Activated T-cell treated with anti-CD3 and anti-CD28 coated beads, Interleukin-2, amount 50 U/mL, for 72 hours (primary cell): Measurements from ENCODE around the gene SLC26A11. TPM values are rescaled to one million over a fixed set of nuclear protein-coding genes. Genes with fewer than 3 reads are reported as not detected.

Experiments
- ATAC-seq, 2 donors: fragments of 150-1000 bp; cut with Tn5 transposase; replicated peaks in 1 of 2; 2 replicates each; pipeline ENCODE4 v1.10.0; 2021; ENCODE audit warnings: moderate library complexity in 2 of 2, mild to moderate bottlenecking in 1 of 2
- DNase-seq, 2 donors: peaks; one replicate each; pipeline ENCODE4 v3.0.0; 2021 to 2022; ENCODE audit warnings: mixed read lengths in 1 of 2
- H3K27ac Mint-ChIP-seq: one replicate; pipeline ENCODE4 v1.8.0; 2022; ENCODE audit warnings: mild to moderate bottlenecking, moderate library complexity, mixed read lengths
- H3K27me3 Mint-ChIP-seq: one replicate; pipeline ENCODE4 v1.8.0; 2022; ENCODE audit warnings: low read depth, mixed read lengths
- H3K36me3 Mint-ChIP-seq, 2 donors: one replicate each; pipeline ENCODE4 v1.8.0; 2022; ENCODE audit warnings: mixed read lengths in 2 of 2, mild to moderate bottlenecking in 1 of 2; ENCODE audit not compliant: insufficient read depth in 2 of 2
- H3K4me1 Mint-ChIP-seq: one replicate; pipeline ENCODE4 v1.8.0; 2022; ENCODE audit warnings: low read depth, mixed read lengths
- H3K4me3 Mint-ChIP-seq, 2 donors: one replicate each; pipeline ENCODE4 v1.8.0; 2022; ENCODE audit warnings: mild to moderate bottlenecking in 2 of 2, mixed read lengths in 2 of 2, moderate library complexity in 2 of 2
- H3K9me3 Mint-ChIP-seq, 2 donors: one replicate each; pipeline ENCODE4 v1.8.0; 2022; ENCODE audit warnings: mixed read lengths in 2 of 2
- total RNA-seq, 2 donors: library from RNA; stranded (reverse); gene quantifications; one replicate each; pipeline ENCODE4 v1.2.3, GENCODE V29; 2022

SLC26A11 gene
- total RNA-seq, 2 donors from 2014 or later, result 25.9 to 28.8 TPM

GRCh38 chr17:80203471-80203963 is 16.7 kb upstream of the SLC26A11 start:
- DNase-seq (no peak), ATAC-seq (peak in 1 of 2 donors; percentile 14)
- H3K27me3 Mint-ChIP-seq, result no peaks in the 10 kb centered on the region
- H3K27ac Mint-ChIP-seq, result no peak overlapping the region
- H3K4me1 Mint-ChIP-seq, result no peaks in the 10 kb centered on the region
- H3K4me3 Mint-ChIP-seq, result no peak overlapping the region
- no peaks in the 10 kb centered on the region for H3K36me3 Mint-ChIP-seq
- no peaks in the 10 kb centered on the region for H3K9me3 Mint-ChIP-seq

GRCh38 chr17:80204626-80205468 is 15.4 kb upstream of the SLC26A11 start:
- Mint-ChIP-seq H3K36me3 (no peaks in the 10 kb centered on the region), H3K4me3 (no peak overlapping the region), H3K4me1 (no peaks in the 10 kb centered on the region), H3K27me3 (no peaks in the 10 kb centered on the region), H3K27ac (no peak overlapping the region), H3K9me3 (no peaks in the 10 kb centered on the region)
- DNase-seq (no peak), ATAC-seq (no peak)

GRCh38 chr17:80205811-80206210 is 14.4 kb upstream of the SLC26A11 start:
- no peaks in the 10 kb centered on the region for H3K9me3 Mint-ChIP-seq
- no peaks in the 10 kb centered on the region for H3K4me1 Mint-ChIP-seq
- ATAC-seq, result no peak
- no peaks in the 10 kb centered on the region for H3K27me3 Mint-ChIP-seq
- no peak for DNase-seq
- H3K27ac Mint-ChIP-seq, result no peak overlapping the region
- peaks cover 0 to 1% of the 10 kb centered on the region in 2 donors for H3K36me3 Mint-ChIP-seq
- H3K4me3 Mint-ChIP-seq, result no peak overlapping the region

GRCh38 chr17:80208050-80208449 is 12.2 kb upstream of the SLC26A11 start:
- no peak overlapping the region for H3K27ac Mint-ChIP-seq
- H3K36me3 Mint-ChIP-seq, result peaks cover 0 to 2% of the 10 kb centered on the region in 2 donors
- H3K27me3 Mint-ChIP-seq, result no peaks in the 10 kb centered on the region
- no peak overlapping the region for H3K4me3 Mint-ChIP-seq
- no peaks in the 10 kb centered on the region for H3K9me3 Mint-ChIP-seq
- H3K4me1 Mint-ChIP-seq, result no peaks in the 10 kb centered on the region
- no peak for ATAC-seq
- DNase-seq, result no peak

- no peak for ATAC-seq
- H3K4me3 Mint-ChIP-seq, result no peak overlapping the region
- peaks cover 0 to 3% of the 10 kb centered on the region in 2 donors for H3K36me3 Mint-ChIP-seq
- H3K27me3 Mint-ChIP-seq, result no peaks in the 10 kb centered on the region
- no peak for DNase-seq
- no peaks in the 10 kb centered on the region for H3K9me3 Mint-ChIP-seq
- no peaks in the 10 kb centered on the region for H3K4me1 Mint-ChIP-seq
- H3K27ac Mint-ChIP-seq, result no peak overlapping the region
Observed at GRCh38 chr17:80209765-80210164, 10.5 kb upstream of the SLC26A11 start.

- no peaks in the 10 kb centered on the region for H3K27me3 Mint-ChIP-seq
- DNase-seq, result no peak
- peaks cover 0 to 6% of the 10 kb centered on the region in 2 donors for H3K36me3 Mint-ChIP-seq
- no peak for ATAC-seq
- no peaks in the 10 kb centered on the region for H3K4me1 Mint-ChIP-seq
- H3K4me3 Mint-ChIP-seq, result no peak overlapping the region
- H3K27ac Mint-ChIP-seq, result no peak overlapping the region
- no peaks in the 10 kb centered on the region for H3K9me3 Mint-ChIP-seq
Observed at GRCh38 chr17:80210348-80211108, 9.7 kb upstream of the SLC26A11 start.

- H3K4me3 Mint-ChIP-seq, result no peak overlapping the region
- no peak for DNase-seq
- ATAC-seq, result no peak
- H3K4me1 Mint-ChIP-seq, result peaks cover under 1% of the 10 kb centered on the region
- H3K36me3 Mint-ChIP-seq, result peaks cover 8 to 17% of the 10 kb centered on the region in 2 donors
- no peaks in the 10 kb centered on the region for H3K9me3 Mint-ChIP-seq
- no peaks in the 10 kb centered on the region for H3K27me3 Mint-ChIP-seq
- no peak overlapping the region for H3K27ac Mint-ChIP-seq
Observed at GRCh38 chr17:80212109-80212508, 8.1 kb upstream of the SLC26A11 start.

GRCh38 chr17:80212511-80212910 is 7.7 kb upstream of the SLC26A11 start:
- no peak overlapping the region for H3K27ac Mint-ChIP-seq
- H3K4me1 Mint-ChIP-seq, result peaks cover 5% of the 10 kb centered on the region
- no peaks in the 10 kb centered on the region for H3K27me3 Mint-ChIP-seq
- DNase-seq (no peak), ATAC-seq (no peak)
- no peak overlapping the region for H3K4me3 Mint-ChIP-seq
- H3K36me3 Mint-ChIP-seq, result peaks cover 10 to 21% of the 10 kb centered on the region in 2 donors
- H3K9me3 Mint-ChIP-seq, result no peaks in the 10 kb centered on the region

- H3K36me3 Mint-ChIP-seq, result peaks cover 11 to 23% of the 10 kb centered on the region in 2 donors
- H3K4me3 Mint-ChIP-seq, result no peak overlapping the region
- H3K9me3 Mint-ChIP-seq, result no peaks in the 10 kb centered on the region
- no peaks in the 10 kb centered on the region for H3K27me3 Mint-ChIP-seq
- peaks cover 11% of the 10 kb centered on the region for H3K4me1 Mint-ChIP-seq
- H3K27ac Mint-ChIP-seq, result no peak overlapping the region
- DNase-seq (no peak), ATAC-seq (no peak)
Observed at GRCh38 chr17:80212962-80213642, 7.1 kb upstream of the SLC26A11 start.

- Mint-ChIP-seq H3K27me3 (no peaks in the 10 kb centered on the region), H3K4me3 (no peak overlapping the region), H3K9me3 (no peaks in the 10 kb centered on the region), H3K36me3 (peaks cover 11 to 23% of the 10 kb centered on the region in 2 donors), H3K27ac (no peak overlapping the region), H3K4me1 (peaks cover 14% of the 10 kb centered on the region)
- no peak for DNase-seq
- ATAC-seq, result no peak
Observed at GRCh38 chr17:80213643-80213975, 6.6 kb upstream of the SLC26A11 start.

- no peak for ATAC-seq
- no peak for DNase-seq
- peaks cover 20% of the 10 kb centered on the region for H3K4me1 Mint-ChIP-seq
- H3K36me3 Mint-ChIP-seq, result peaks cover 11 to 27% of the 10 kb centered on the region in 2 donors
- H3K9me3 Mint-ChIP-seq, result no peaks in the 10 kb centered on the region
- no peaks in the 10 kb centered on the region for H3K27me3 Mint-ChIP-seq
- H3K4me3 Mint-ChIP-seq, result no peak overlapping the region
- H3K27ac Mint-ChIP-seq, result no peak overlapping the region
Observed at GRCh38 chr17:80214012-80214877, 6.0 kb upstream of the SLC26A11 start.

- no peaks in the 10 kb centered on the region for H3K9me3 Mint-ChIP-seq
- H3K27ac Mint-ChIP-seq, result no peak overlapping the region
- peaks cover 22% of the 10 kb centered on the region for H3K4me1 Mint-ChIP-seq
- H3K36me3 Mint-ChIP-seq, result peaks cover 14 to 28% of the 10 kb centered on the region in 2 donors
- no peak for ATAC-seq
- DNase-seq, result no peak
- no peaks in the 10 kb centered on the region for H3K27me3 Mint-ChIP-seq
- H3K4me3 Mint-ChIP-seq, result no peak overlapping the region
Observed at GRCh38 chr17:80214878-80215210, 5.4 kb upstream of the SLC26A11 start.
